ENCODE results near the gene PGC. TPM values are rescaled to one million over a fixed set of nuclear protein-coding genes. Genes with fewer than 3 reads are reported as not detected.

PGC gene
- polyA plus RNA-seq, 1 of the 3 experiments (the other 2 are of a cell fraction): not detected

DNA sequence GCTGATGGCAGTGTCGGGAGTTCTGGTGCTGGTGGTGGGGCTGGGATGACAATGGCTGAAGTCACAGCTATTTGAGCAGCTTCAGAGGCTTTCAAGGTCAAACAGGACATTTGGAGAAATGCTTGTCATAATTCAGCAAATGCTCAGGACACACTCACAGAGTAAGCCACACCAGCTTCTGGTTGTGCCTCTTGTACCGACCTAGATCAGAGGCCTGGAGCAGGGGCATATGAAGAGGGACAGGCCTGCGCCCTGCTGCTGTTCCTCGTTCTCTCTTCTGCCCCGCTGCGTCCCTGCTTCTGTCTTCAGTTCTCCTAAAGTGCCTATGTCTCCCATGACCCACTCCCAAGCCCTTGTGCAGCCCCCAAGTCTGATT is 893 bp upstream of the PGC start:
- Histone ChIP-seq H3K9ac (no peak overlapping the region), H3K9me3 (no peaks in the 10 kb centered on the region), H3K27me3 (ENCODE audit: insufficient read depth) (no peaks in the 10 kb centered on the region), H4K20me1 (ENCODE audit: insufficient read depth) (no peaks in the 10 kb centered on the region), H3K9me2 (no peaks in the 10 kb centered on the region), H3K79me2 (ENCODE audit: insufficient read depth) (no peaks in the 10 kb centered on the region), H3K27ac (ENCODE audit: low read depth in 2 of 2, low read length in 1 of 2) (no peak overlapping the region), H3K36me3 (replicated peaks in 1 of 2; ENCODE audit: control insufficient read depth in 1 of 2, insufficient read depth in 2 of 2, low read length in 1 of 2) (no peaks in the 10 kb centered on the region), H2AFZ (ENCODE audit: low read depth) (no peak overlapping the region), H3F3A (replicated peaks; ENCODE audit: insufficient read depth) (no peaks in the 10 kb centered on the region), H3K4me1 (ENCODE audit: control insufficient read depth in 1 of 2, insufficient read depth in 2 of 2, low read depth in 1 of 2, low read length in 1 of 2) (peaks cover 0 to 5% of the 10 kb centered on the region in 2 experiments; a peak in 1 of 4 replicates), H3K4me3 (ENCODE audit: low read depth in 2 of 2, low read length in 1 of 2) (no peak overlapping the region), H3K4me2 (no peak overlapping the region)
- ChIA-PET CTCF (interaction anchor here (1.3 to 2.0 kb wide), 5 partner anchors 9 to 39 kb away, joined by 3 to 9 read pairs (median 5); partner anchors contain the start of genes TFEB and TOMM6), POLR2A (interaction anchor here (0.9 kb wide), 1 partner anchor 11 kb away, joined by 3 read pairs; no protein-coding TSS in a partner anchor)
- 92% methylated on average over 6 of the region's 6 CpGs for WGBS (ENCODE audit: low lambda C conversion rate)
- TF ChIP-seq MEF2A (IDR thresholded peaks at IDR 0.05; ENCODE audit: borderline replicate concordance, low read depth): no peak
- TF ChIP-seq GATA2 (CRISPR knock-in tag; IDR thresholded peaks at IDR 0.05): no peak
- TF ChIP-seq, protein P1, sequence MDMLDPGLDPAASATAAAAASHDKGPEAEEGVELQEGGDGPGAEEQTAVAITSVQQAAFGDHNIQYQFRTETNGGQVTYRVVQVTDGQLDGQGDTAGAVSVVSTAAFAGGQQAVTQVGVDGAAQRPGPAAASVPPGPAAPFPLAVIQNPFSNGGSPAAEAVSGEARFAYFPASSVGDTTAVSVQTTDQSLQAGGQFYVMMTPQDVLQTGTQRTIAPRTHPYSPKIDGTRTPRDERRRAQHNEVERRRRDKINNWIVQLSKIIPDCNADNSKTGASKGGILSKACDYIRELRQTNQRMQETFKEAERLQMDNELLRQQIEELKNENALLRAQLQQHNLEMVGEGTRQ (IDR thresholded peaks at IDR 0.05; ENCODE audit: borderline replicate concordance, low read depth, low read length): no peak
- TF ChIP-seq, protein P2, sequence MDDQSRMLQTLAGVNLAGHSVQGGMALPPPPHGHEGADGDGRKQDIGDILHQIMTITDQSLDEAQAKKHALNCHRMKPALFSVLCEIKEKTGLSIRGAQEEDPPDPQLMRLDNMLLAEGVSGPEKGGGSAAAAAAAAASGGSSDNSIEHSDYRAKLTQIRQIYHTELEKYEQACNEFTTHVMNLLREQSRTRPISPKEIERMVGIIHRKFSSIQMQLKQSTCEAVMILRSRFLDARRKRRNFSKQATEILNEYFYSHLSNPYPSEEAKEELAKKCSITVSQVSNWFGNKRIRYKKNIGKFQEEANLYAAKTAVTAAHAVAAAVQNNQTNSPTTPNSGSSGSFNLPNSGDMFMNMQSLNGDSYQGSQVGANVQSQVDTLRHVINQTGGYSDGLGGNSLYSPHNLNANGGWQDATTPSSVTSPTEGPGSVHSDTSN (IDR thresholded peaks at IDR 0.05): no peak
- no peak for TF ChIP-seq POLR2AphosphoS5 (IDR thresholded peaks at IDR 0.05; ENCODE audit: low read depth, low read length)
- no peak for TF ChIP-seq JUND (IDR thresholded peaks at IDR 0.05)
- TF ChIP-seq, protein P3, sequence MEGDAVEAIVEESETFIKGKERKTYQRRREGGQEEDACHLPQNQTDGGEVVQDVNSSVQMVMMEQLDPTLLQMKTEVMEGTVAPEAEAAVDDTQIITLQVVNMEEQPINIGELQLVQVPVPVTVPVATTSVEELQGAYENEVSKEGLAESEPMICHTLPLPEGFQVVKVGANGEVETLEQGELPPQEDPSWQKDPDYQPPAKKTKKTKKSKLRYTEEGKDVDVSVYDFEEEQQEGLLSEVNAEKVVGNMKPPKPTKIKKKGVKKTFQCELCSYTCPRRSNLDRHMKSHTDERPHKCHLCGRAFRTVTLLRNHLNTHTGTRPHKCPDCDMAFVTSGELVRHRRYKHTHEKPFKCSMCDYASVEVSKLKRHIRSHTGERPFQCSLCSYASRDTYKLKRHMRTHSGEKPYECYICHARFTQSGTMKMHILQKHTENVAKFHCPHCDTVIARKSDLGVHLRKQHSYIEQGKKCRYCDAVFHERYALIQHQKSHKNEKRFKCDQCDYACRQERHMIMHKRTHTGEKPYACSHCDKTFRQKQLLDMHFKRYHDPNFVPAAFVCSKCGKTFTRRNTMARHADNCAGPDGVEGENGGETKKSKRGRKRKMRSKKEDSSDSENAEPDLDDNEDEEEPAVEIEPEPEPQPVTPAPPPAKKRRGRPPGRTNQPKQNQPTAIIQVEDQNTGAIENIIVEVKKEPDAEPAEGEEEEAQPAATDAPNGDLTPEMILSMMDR (IDR thresholded peaks at IDR 0.05): no peak
- TF ChIP-seq, protein P4, sequence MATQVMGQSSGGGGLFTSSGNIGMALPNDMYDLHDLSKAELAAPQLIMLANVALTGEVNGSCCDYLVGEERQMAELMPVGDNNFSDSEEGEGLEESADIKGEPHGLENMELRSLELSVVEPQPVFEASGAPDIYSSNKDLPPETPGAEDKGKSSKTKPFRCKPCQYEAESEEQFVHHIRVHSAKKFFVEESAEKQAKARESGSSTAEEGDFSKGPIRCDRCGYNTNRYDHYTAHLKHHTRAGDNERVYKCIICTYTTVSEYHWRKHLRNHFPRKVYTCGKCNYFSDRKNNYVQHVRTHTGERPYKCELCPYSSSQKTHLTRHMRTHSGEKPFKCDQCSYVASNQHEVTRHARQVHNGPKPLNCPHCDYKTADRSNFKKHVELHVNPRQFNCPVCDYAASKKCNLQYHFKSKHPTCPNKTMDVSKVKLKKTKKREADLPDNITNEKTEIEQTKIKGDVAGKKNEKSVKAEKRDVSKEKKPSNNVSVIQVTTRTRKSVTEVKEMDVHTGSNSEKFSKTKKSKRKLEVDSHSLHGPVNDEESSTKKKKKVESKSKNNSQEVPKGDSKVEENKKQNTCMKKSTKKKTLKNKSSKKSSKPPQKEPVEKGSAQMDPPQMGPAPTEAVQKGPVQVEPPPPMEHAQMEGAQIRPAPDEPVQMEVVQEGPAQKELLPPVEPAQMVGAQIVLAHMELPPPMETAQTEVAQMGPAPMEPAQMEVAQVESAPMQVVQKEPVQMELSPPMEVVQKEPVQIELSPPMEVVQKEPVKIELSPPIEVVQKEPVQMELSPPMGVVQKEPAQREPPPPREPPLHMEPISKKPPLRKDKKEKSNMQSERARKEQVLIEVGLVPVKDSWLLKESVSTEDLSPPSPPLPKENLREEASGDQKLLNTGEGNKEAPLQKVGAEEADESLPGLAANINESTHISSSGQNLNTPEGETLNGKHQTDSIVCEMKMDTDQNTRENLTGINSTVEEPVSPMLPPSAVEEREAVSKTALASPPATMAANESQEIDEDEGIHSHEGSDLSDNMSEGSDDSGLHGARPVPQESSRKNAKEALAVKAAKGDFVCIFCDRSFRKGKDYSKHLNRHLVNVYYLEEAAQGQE (IDR thresholded peaks at IDR 0.05; ENCODE audit: low read depth, low read length): no peak
- TF ChIP-seq SMC3 (IDR thresholded peaks at IDR 0.05; ENCODE audit: low read depth, low read length): no peak
- TF ChIP-seq ELF1 (IDR thresholded peaks at IDR 0.05): no peak
- no peak for TF ChIP-seq RXRA (IDR thresholded peaks at IDR 0.05; ENCODE audit: borderline replicate concordance, low read depth)
- TF ChIP-seq FOSL2 (IDR thresholded peaks at IDR 0.05; ENCODE audit: borderline replicate concordance, low read depth): no peak
- TF ChIP-seq, protein P5, sequence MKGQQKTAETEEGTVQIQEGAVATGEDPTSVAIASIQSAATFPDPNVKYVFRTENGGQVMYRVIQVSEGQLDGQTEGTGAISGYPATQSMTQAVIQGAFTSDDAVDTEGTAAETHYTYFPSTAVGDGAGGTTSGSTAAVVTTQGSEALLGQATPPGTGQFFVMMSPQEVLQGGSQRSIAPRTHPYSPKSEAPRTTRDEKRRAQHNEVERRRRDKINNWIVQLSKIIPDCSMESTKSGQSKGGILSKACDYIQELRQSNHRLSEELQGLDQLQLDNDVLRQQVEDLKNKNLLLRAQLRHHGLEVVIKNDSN (IDR thresholded peaks at IDR 0.05; ENCODE audit: borderline replicate concordance, low read depth): no peak
- TF ChIP-seq NFIC (IDR thresholded peaks at IDR 0.05; ENCODE audit: borderline replicate concordance): no peak
- no peak for TF ChIP-seq CHD2 (IDR thresholded peaks at IDR 0.05; ENCODE audit: low read length, partially characterized antibody)
- TF ChIP-seq GABPA (IDR thresholded peaks at IDR 0.05; ENCODE audit: low read depth): no peak
- no peak for DNase-seq
